Choroid plexus epithelial cell (primary cell): ENCODE measurements around the gene TCF23.

Experiments used
- DNase-seq: peaks from one replicate; pipeline ENCODE4 v3.0.0-alpha.2; 2010; ENCODE audit warnings: low read depth
- H3K4me3 ChIP-seq: 2 replicates; pipeline ENCODE4 v1.5.1; 2011; ENCODE audit warnings: low read depth, mild to moderate bottlenecking, control low read depth, low read length, moderate library complexity
- TF ChIP-seq, protein P1 (sequence below): conservative IDR thresholded peaks from 2 replicates; pipeline ENCODE4 v1.5.1; 2011; ENCODE audit warnings: low read depth, mild to moderate bottlenecking, control low read depth, inconsistent platforms, low read length, moderate library complexity

TCF23 gene

DNA sequence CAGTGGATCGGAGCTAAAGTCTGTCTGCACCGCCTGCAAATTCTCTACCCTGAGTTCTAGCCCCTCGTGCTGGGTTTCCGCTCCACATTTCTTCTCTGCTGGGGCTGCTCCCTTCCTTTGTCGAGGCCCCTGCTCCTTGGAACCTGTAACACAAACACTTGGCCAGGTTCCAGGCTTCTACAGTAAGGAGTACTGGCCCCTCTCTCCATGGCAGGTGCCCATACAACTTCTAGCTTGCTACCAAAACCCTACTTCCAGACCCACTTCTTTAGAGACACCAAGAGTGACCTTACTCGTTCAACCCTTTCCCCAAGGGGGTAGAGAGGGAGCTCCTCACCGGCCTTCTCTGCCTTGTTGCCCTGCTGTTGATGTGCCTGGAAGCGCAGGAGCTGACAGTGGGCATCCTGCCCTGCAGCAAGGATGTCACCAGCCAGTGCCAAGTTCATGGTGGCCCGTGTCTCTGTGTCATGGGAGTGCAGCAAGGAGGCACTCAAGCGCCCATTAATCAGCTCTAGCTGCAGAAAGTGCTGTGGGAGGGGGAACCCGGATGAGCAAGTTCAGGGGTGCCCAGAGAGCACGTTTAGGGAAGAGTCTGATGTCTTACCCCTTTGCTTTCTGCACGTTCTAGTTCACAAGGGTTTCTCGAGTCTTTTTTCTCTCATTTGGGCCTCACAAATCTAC, 15.5 kb upstream of the TCF23 start:
- H3K4me3 ChIP-seq = peak overlapping the region; percentile 96
- TF ChIP-seq, protein P1, sequence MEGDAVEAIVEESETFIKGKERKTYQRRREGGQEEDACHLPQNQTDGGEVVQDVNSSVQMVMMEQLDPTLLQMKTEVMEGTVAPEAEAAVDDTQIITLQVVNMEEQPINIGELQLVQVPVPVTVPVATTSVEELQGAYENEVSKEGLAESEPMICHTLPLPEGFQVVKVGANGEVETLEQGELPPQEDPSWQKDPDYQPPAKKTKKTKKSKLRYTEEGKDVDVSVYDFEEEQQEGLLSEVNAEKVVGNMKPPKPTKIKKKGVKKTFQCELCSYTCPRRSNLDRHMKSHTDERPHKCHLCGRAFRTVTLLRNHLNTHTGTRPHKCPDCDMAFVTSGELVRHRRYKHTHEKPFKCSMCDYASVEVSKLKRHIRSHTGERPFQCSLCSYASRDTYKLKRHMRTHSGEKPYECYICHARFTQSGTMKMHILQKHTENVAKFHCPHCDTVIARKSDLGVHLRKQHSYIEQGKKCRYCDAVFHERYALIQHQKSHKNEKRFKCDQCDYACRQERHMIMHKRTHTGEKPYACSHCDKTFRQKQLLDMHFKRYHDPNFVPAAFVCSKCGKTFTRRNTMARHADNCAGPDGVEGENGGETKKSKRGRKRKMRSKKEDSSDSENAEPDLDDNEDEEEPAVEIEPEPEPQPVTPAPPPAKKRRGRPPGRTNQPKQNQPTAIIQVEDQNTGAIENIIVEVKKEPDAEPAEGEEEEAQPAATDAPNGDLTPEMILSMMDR = no peak
- DNase-seq = no peak

DNA sequence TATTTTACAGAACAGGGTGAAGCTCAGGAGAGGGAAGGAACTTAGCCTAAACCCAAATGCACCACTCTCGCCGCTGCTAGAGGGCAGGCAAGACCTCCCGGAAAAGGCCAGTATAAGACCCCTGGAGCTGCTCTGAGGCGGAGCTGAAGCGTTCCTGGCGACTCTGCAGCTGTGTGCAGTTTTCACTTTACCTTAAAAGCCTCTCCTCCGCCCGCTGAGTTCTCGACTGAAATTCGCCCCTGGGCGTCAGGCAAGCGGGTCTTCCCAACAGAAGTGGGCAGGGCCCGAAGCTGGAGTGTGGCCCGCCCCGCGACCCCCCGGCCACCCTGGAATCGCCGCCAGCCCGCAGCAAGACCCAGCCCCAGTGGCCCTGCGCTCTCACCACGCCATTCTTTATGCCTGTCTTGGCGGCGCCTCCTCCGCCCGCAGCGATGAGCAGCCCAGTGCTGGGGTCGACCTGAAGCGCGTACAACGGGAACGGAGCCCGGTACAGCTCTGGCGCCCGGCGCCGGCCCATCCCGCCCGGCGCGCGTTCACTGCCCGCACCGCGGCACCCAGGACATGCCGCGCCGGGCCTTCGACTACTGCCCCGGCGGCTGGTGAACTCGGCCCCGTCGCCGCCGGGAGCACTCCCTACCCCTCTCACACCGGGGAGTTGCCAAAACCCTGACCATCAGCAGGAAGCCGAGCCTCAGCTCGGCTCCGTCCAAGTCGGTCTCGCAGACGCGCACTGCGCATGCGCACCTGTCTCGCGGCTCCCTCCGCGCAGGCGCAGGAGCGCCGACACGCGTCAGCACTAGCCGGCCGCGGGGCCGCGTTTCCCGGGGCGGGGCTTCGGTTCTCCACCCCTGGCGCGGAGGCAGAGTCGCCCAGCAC, 14.7 kb upstream of the TCF23 start, which contains the start of gene PREB:
Gene PREB (minus strand): TSS at position 732 of the 876 bp plus-strand sequence. CDS start 215 bp downstream, at position 517.
- peak; percentile 96 for DNase-seq
- peak within 1 kb of the TSS; percentile 96 for H3K4me3 ChIP-seq
- TF ChIP-seq, protein P1 = peak; percentile 66

DNA sequence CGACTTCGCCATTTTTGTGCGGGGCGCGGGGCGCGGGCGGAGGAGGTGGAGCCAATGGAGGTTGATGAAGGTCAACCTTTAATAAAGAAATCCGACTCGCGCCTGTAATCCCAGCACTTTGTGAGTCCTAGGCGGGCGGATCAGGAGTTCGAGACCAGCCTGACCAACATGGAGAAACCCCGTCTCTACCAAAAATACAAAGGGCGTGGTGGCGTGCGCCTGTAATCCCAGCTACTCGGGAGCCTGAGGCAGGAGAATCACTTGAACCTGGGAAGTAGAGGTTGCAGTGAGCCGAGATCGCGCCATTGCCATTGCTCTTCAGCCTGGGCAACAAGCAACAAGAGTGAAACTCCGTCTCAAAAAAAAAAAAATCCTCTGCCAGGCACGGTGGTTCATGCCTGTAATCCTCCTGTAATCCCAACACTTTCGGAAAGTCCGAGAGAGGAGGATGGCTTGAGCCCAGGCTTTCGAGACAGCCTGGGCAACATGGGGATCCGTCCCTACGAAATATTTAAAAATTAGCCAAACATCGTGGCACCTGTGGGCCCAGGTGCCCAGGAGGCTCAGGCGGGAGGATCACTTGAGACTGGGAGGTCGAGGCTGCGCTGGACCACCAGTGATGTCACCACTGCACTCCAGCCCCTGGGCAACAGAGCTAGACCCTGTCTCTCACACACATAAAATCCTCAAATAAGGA, 13.9 kb upstream of the TCF23 start:
- peak overlapping the region; percentile 22 for H3K4me3 ChIP-seq
- no peak for DNase-seq
- TF ChIP-seq, protein P1 = no peak

DNA sequence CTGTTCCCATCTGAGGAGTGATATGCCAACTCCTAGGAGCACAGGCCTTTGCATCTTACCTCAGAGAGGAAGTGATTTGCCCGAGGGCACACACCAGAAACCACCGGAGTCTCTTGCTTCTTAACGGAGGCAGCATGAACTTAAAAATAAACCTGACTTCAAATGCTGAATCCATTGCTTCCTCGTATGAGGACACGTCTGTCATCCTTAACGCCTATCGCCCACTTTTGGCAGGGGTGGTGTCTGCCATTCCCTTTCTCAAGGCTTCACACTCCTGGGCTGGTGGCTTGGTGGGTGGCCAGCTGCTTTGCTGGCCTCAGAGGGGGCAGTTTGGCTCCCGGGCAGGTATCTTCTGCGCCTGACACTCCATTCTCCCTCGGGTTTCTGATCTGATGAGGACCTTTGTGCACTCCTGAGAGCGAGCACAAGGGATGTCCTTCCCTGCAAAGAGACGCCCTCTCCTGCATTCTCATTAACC, 13.3 kb upstream of the TCF23 start:
- TF ChIP-seq, protein P1 = no peak
- no peak overlapping the region for H3K4me3 ChIP-seq
- no peak for DNase-seq

DNA sequence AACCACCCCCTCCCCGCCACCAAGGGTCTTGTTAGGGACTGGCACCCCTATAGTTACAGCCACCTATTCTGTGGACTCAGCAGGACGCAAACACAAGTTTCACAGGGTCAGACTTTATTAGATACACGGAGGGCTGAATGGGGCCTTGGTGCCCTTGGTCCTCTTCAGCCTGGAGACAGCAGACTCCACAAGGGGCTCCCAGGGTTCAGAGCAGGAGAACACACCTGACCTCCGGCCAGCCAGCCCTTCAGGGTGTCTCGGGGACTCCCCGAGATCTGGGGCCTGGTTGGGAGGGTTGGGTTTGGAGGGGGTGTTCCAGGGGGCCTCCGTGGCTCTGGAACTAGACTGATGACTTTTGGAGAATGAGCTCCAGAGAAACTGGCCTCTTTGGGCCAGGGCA, 12.1 kb upstream of the TCF23 start:
- TF ChIP-seq, protein P1 = no peak
- no peak overlapping the region for H3K4me3 ChIP-seq
- DNase-seq = no peak

DNA sequence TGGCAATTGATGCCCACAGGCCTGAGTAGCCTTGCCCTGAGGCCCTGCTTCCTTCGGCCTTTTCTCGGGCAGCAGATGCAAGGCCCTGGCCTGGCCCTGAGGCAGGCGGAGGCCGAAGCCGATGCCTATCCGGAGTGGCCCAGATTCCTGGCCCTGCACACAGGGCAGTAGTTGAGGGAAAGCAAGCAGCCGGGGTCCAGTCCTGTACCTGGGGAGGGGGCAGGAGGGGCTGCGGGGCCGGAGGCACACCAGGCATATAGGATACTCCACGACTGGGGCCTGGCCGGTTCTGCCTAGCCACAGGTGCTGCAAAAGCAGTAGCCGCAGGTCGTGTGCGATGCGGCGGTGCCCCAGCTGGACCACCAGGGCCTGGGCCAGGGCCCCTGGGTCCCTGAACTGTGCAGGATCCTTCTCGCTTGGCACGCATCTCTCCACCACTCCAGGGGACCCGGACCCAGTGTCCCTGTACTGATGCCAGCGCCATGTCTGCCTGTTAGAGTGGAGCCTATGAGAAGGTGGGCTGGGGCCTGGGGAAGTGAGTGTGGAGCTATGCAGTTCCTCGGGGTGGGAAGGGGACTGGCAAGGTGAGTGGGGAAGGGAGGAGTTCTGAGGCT, 11.4 kb upstream of the TCF23 start:
- no peak for DNase-seq
- TF ChIP-seq, protein P1 = no peak
- no peak overlapping the region for H3K4me3 ChIP-seq
